GM19025 (cell line): ENCODE results near the gene QTRT2.

Source experiments
- ATAC-seq: cut with Tn5 transposase; IDR thresholded peaks from one replicate; pipeline ENCODE4 v1.9.1; 2021; ENCODE audit warnings: mild to moderate bottlenecking, low read depth, moderate library complexity; ENCODE audit not compliant: unreplicated experiment

The QTRT2 gene

GRCh38 chr3:114076711-114077110 is 20.2 kb downstream of the QTRT2 start:
- no peak for ATAC-seq

- ATAC-seq, result no peak
These were observed 21.6 kb downstream of the QTRT2 start for GRCh38 chr3:114078126-114078525.

GRCh38 chr3:114079761-114080160 is 23.2 kb downstream of the QTRT2 start:
- ATAC-seq, result no peak

GRCh38 chr3:114080201-114080600 is 23.7 kb downstream of the QTRT2 start:
- ATAC-seq, result no peak

GRCh38 chr3:114081037-114081436 is 24.5 kb downstream of the QTRT2 start:
- no peak for ATAC-seq

- ATAC-seq, result no peak
These were observed 26.6 kb downstream of the QTRT2 start for GRCh38 chr3:114083112-114083511.

GRCh38 chr3:114086356-114086755 is 29.8 kb downstream of the QTRT2 start:
- ATAC-seq, result no peak

GRCh38 chr3:114089675-114090074 is 33.1 kb downstream of the QTRT2 start:
- no peak for ATAC-seq

GRCh38 chr3:114092151-114093015 is 35.8 kb downstream of the QTRT2 start:
- no peak for ATAC-seq

- no peak for ATAC-seq
These were observed 36.5 kb downstream of the QTRT2 start for GRCh38 chr3:114093016-114093380.

GRCh38 chr3:114093596-114093995 is 37.1 kb downstream of the QTRT2 start:
- no peak for ATAC-seq

GRCh38 chr3:114095796-114096195 is 39.3 kb downstream of the QTRT2 start:
- no peak for ATAC-seq

- ATAC-seq, result no peak
These were observed 44.6 kb downstream of the QTRT2 start for GRCh38 chr3:114101101-114101500.

- ATAC-seq, result no peak
These were observed 46.6 kb downstream of the QTRT2 start for GRCh38 chr3:114103181-114103580.

- no peak for ATAC-seq
These were observed 47.3 kb downstream of the QTRT2 start for GRCh38 chr3:114103858-114104257.

- no peak for ATAC-seq
These were observed 47.9 kb downstream of the QTRT2 start for GRCh38 chr3:114104414-114104813.

GRCh38 chr3:114108137-114108536 is 51.6 kb downstream of the QTRT2 start:
- ATAC-seq, result no peak

GRCh38 chr3:114110439-114110838 is 53.9 kb downstream of the QTRT2 start:
- no peak for ATAC-seq

- ATAC-seq, result no peak
These were observed 54.7 kb downstream of the QTRT2 start for GRCh38 chr3:114111060-114111770.

- ATAC-seq, result no peak
These were observed 56.2 kb downstream of the QTRT2 start for GRCh38 chr3:114112696-114113095.

GRCh38 chr3:114114719-114115118 is 58.2 kb downstream of the QTRT2 start:
- no peak for ATAC-seq

GRCh38 chr3:114115143-114115542 is 58.6 kb downstream of the QTRT2 start:
- ATAC-seq, result no peak
